HG03565 (cell line): Measurements from ENCODE around the gene PLA2G2D.

ENCODE experiments used
- ATAC-seq: cut with Tn5 transposase; IDR thresholded peaks from one replicate; pipeline ENCODE4 v1.9.1; 2021; ENCODE audit warnings: mild to moderate bottlenecking, moderate library complexity; ENCODE audit not compliant: unreplicated experiment

The PLA2G2D gene

GRCh38 chr1:20115479-20115878, 3.9 kb downstream of the PLA2G2D start:
- ATAC-seq: no peak

DNA sequence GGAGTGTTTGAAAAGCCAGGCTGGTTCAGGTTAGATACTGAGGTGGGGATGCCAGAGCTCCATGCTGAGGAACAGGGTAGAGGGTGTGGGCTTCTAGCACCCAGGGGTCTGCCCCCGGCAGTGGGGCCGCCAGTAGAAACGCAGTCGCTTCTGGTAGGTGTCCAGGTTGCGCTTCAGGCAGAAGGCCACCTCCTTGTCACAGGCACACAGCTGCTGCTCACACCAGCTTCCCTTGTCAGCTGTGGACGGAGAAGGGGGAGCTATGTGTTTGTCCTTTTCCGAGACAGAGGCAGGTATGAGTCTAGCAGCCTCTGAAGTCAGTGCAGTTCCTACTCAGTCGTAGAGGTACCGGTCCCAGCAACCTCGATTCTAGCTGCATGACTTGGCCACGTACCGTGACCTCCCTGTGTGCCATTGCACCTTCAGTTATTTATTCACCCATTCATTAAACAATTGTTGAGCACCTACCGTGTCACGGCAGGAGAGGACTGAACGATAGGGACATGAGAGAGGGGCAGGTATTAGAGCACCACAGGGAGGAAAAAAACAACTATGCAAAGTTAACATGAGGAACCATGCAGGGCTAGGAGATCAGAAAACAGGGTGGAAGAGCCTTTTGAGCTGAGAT, 5.2 kb downstream of the PLA2G2D start:
- no peak for ATAC-seq

DNA sequence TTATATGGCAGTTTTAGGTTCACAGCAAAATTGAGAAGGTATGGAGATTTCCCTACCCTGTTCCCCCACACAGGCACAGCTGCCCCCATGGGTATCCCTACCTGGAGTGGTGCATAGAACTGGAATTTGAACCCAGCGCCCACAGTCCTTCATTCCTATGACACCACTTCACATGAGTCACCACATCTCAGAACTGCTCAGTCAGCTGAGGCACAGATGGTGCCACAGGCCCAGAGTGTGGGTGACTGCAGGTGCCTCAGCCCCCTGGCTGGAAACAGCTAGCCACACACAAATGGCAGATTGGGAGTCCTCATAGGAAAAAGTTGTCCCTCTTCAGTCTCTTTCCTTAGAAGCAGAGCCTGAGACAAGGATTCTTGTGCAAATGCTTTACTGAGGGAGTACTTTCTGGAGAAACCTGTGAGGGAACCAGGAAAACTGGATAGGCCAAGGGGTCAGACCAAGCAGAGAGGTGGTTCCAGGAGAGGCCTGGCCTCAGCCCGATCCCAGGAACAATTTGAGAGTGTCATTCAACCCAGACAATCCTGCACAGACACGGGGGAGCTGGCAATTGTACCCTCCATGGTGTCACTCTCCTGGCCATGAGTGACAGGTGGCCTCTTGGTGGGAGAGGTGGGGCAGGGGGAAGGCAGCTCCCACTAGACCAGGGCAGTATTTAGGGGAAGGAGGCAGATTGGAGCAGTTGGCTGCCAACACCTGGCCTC, 6.9 kb downstream of the PLA2G2D start:
- ATAC-seq: no peak

DNA sequence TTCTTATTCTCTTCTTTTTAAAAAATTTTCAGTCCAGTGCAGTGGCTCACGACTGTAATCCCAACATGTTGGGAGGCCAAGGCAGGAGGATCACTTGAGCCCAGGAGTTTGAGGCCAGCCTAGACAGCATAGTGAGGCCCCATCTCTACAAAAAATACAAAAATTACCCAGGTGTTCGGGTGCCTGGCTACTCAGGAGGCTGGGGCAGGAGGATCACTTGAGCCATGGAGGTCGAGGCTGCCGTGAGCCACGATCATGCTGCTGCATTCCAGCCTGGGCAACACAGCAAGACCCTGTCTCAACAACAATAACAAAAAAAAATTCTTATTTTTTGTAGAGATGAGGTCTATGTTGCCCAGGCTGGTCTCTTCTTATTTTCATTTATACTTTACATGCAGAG, 7.9 kb downstream of the PLA2G2D start:
- no peak for ATAC-seq

- no peak for ATAC-seq
These were observed 8.7 kb downstream of the PLA2G2D start for GRCh38 chr1:20110679-20111078.

DNA sequence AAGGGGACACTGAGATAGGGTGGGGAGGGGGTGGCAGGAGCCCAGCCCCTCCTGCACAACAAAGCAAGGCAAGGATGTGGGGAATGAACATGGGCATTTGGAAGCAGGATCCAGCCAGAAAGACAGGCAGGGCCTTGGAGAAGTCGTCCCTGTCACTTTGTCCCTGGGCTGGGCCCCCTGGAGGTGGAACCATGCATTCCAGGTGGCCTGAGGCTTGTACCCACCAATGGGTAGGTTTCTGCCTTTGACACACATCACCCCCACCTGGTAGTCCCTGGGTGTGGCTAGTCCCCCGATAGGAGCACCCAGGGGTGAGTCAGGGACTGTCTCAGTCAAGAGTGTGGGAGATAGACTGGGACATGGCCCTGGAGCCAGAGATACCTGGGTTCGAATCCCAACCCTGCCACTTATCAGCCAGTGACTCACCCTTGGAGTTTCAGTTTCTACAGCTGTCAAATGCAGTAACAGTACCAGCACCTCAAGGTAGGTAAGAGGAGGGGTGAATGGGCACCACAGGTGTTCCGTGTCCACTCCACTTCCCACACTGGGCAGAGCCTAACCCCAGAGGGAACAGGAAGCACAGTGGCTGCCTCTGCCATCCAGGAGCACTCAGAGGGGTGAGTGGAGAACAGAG, 10.0 kb downstream of the PLA2G2D start:
- ATAC-seq: no peak

DNA sequence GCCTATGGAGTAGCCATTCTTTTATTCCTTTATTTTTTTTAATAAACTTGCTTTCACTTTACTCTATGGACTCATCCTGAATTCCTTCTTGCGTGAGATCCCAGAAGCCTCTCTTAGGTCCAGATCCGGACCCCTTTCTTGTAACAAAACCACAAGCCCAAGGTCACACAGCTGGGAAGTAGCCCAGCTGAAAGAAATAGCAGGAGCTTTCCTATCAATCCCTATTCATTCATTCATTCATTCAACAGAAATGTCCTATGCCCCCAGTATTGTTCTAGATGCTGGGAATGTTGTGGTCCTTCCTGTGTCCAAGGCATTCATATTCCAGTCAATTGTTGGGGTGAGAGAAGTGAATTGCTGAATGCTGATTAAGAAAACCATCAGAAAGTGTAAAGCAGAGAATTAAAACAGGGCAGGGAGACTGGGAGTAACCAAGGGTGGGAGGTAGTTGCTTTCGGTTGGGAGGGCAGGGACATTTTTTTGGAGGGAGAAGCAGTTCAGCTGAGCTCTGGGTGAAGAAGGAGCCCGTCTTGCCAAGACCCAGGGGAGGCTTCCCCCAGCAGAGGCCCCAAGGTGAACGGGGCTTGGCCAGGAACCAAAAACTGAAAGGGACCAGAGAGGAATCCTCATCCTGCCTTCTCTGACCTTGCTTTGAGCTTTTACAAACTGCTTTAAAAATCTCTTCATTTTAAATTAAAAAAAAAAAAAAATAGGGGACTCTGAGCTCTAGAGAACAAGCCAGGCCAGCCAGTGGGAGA, 10.8 kb downstream of the PLA2G2D start:
- ATAC-seq: no peak

DNA sequence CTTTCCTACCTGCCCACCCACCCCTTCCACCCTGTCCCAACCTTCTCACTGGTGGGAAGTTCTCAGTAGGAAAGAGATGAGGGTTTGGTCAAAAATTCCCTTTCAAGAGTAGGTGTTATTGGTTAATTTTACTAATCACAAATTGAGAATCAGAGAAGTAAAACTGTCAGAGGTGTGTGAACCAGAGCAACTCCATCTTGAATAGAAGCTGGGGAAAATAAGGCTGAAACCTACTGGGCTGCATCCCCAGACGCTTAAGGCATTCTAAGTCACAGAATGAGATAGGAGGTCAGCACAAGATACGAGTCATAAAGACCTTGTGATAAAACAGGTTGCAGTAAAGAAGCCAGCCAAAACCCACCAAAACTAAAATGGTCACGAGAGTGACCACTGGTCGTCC, 11.5 kb downstream of the PLA2G2D start:
- ATAC-seq: no peak

DNA sequence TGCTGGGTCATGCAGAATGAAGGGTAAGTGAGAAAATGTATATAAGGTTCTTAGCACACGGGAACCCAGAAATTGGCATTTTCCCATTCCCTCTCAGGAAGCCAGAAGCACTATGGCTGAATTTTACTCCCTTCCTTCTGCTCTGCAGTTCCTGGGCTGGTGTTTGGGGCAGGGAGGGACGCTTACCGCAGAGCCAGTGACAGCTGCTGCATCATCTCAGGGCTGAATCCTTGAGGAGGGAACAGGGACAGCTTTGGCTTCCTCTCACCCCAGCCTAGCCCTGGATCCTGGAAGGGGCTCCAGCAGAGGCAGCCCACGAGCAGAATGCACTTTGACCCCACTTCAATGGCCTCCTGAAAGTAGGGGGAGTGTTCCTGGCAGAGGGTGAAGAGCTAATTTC, 12.0 kb downstream of the PLA2G2D start:
- no peak for ATAC-seq

GRCh38 chr1:20105856-20106255, 13.5 kb downstream of the PLA2G2D start:
- no peak for ATAC-seq

DNA sequence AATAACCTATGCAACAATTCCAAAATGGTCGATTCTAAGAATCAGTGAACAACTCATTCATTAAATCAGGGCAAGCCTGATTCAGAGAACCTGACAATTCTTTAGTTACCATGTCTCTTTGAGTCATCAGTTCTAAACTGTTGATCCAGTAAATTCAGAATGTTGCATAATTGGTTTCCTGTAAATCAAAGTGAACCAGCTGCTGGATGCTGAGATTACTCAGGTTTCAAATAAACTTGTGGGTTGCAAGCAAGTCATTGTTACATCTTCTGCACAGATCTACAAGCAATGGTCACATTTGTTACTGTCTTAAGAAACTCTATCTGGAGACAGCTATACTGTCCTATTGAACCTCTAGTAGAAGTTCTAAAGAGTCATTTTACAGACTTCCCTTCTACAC, 16.5 kb downstream of the PLA2G2D start:
- no peak for ATAC-seq

DNA sequence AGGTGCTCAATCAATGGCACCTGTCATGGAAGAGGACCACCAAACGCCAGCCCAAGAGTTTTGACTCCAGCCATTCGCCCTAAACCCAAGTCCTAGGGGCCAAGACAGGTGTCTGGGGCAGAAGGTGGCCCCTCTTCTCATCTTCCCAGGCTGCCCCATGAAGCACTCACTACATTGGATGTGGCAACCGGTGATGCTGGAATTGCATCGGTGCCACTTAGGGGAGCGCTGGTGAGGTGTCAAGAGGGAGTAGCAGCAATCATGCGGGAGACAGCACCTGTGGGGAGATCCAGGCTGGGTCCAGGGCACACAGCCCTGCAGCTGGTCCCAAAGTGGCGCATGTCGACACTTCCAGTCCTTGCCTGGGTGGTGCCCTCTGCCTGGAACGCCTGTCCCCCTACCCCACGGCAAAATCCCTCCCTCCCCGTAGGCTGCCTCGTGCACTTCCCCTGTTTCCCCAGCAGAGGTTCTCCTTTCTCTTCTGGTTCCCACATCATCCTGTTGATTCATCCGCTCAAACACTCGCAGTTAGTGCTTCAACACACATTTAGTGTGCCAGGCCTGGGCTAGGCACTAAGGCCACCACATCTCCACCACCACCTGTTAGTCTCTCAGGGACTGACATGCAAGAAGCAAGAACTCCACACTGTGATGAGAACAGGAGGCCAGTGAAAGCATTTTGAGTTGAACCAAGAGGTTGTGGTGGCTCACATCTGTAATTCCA, 18.5 kb downstream of the PLA2G2D start:
- no peak for ATAC-seq

GRCh38 chr1:20099533-20099932, 19.8 kb downstream of the PLA2G2D start:
- ATAC-seq: no peak

- ATAC-seq: no peak
These were observed 22.4 kb downstream of the PLA2G2D start for GRCh38 chr1:20096840-20097447.

DNA sequence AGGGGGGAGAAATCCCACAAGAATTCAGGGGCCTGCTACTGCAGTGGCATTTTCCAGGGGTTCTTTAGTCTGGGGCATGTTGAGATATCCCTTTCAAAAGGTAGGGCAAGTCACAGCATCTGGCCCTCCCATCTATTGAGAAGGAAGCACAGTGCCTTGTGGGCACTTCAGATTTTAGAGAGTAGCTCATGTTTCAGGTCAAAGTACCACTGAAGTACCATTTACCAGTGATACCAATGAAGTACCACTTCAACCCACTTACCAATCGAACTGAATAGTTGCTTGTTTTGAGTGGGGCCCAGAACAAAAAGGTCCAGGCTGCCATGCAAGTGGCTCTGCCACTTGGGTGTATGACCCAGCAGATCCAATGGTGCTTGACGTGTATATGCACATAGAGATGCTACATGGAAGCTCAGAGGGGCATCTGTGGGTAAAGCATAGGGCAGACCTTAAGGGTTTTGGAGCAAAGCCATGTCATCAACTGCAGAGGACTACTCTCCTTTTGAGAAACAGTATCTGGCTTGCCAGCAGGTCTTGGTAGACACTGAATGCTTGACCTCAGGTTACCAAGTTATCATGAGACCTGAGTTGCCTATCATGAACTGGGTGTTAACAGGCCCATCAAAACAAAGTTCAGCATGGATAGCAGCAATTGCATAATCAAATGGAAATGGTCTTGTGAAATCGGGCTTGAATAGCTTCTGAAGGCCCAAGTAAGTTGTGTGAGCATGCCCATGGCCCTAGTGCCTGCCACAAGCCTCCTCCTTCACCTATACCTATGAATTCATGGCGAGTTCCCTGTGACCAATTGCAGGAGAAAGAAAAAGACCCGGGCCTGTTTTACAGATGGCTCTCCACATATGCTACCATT, 23.5 kb downstream of the PLA2G2D start:
- ATAC-seq: no peak

DNA sequence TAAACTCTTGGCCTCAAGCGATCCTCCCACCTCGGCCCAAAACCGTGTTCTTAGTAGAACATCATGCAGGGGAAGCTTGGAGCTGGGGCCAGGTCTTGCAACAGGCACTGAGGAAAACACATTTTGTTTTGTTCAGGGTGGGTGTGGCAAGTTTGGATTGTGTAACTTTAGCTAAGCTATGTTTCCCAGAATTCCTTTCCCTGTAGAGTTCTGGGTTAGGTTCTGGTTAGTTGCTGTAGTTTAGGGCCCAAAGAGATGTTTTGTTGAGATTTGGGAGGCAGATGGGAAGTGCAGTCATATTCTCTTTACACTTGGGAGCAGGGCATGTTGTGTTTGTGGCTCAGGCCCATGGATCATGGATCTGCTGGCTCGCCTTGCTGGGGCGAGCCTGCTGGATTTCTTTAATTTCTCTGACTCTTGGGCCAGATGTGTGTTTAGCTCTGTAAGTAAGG, 25.4 kb downstream of the PLA2G2D start:
- ATAC-seq: no peak

DNA sequence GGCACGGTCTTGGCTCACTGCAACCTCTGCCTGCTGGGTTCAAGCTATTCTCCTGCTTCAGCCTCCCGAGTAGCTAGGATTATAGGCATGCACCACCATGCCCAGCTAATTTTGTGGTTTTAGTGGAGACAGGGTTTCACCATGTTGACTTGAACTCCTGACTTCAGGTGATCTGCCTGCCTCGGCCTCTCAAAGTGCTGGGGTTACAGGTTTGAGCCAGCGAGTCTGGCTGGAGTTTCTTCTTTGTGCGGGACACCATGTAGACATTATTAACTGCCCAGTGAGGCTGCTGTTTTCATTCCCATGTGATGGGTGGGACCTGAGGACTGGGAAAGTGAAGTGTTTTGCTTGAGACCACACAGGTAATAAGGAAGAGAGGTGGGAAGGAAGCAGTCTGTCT, 26.0 kb downstream of the PLA2G2D start:
- no peak for ATAC-seq

DNA sequence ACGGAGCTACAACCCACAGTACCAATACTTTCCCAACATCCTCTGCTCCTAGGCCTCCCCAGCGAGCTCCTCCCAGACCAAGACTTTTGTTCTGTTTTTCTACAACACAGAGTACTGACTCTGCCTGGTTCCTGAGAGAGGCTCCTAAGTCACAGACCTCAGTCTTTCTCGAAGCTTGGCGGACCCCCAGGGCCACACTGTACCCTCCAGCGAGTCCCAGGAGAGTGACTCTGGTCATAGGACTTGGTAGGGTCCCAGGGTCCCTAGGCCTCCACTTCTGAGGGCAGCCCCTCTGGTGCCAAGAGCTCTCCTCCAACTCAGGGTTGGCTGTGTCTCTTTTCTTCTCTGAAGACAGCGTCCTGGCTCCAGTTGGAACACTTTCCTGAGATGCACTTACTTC, 28.7 kb downstream of the PLA2G2D start:
- ATAC-seq: no peak

DNA sequence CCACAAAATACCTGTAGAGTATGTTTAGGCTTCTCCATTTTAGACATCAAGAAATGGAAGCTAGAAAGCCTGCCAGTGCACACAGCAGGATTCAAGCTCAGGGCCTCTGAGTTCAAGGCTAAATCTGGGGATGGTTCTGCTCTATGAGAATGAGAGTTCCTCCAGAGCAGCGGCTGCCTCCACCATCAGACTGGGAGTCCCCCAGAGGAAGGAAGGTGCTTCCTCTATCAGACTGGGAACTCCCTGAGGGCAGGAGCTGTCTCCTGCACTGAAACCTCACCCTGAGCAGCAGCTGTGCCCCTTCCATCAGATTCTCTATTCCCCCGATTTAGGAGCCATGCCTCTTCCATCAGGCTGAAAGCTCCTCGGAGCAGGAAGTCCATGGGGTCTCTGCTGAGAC, 29.2 kb downstream of the PLA2G2D start:
- no peak for ATAC-seq
